ENCODE data around the gene ANAPC13.

- TF ChIP-seq CTCF (conservative IDR thresholded peaks at IDR 0.05; ENCODE audit: low read length) (no peak), EZH2phosphoT487 (IDR thresholded peaks at IDR 0.05; ENCODE audit: borderline replicate concordance, low read depth, low read length) (no peak)
These were observed 23.3 kb downstream of the ANAPC13 start for GRCh38 chr3:134462331-134462941.
